Jurkat, Clone E6-1 (cell line): Measurements from ENCODE around the gene DNAJC28.
A peak's percentile ranks its signal among the peaks of the same experiment; 100 is the strongest.
"Not testable (repeated sequence)": the region's sequence is repeated elsewhere in the genome, so short reads cannot be mapped to it uniquely, and the experiment has no call there.

Experiments
- DNase-seq: peaks from one replicate; pipeline ENCODE4 v3.0.0-alpha.2; 2011; ENCODE audit warnings: low read depth, low spot score
- H3K4me3 ChIP-seq: 2 replicates; pipeline ENCODE4 v1.5.1; 2011; ENCODE audit warnings: mild to moderate bottlenecking, low read length, control low read depth, moderate library complexity

DNAJC28 gene

DNA sequence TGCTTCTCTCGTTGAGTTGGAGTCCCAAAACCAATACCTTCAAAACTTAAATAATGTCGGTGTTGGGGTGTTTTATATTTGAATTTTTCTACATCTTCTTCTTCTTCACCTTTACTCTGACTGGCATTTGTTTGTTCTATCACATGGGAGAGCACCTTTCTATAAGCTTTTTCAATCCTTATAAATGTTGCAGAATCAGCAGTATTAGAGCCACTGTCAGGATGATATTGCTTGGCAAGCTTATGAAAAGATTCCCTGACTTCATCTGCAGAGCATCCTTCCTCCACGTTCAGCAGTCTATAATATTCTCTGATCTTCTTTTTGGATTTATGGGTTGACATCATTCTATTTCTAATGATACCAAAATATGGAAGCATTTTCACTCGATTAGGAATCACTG lies 2.6 kb downstream of the DNAJC28 start:
- H3K4me3 ChIP-seq, result no peak overlapping the region
- DNase-seq, result no peak

DNA sequence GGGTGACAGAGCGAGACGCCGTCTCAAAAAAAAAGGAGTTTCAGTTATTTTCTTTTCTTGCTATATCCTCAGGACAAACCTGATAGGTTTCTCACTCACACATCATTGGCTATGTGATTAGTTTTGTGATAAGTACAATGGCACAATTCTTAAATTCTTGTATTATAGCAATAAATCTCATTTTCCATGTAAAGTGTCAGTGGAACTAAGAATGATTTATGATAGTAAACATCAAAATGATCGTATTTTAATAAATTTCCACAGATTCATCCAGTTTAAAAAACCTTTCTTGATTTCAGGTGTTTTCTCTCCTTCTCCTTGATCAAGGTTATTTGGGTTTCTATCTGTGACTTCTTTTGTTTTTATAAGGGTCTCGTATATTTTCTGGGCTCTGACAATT lies 3.5 kb downstream of the DNAJC28 start:
- no peak overlapping the region for H3K4me3 ChIP-seq
- DNase-seq, result no peak

DNA sequence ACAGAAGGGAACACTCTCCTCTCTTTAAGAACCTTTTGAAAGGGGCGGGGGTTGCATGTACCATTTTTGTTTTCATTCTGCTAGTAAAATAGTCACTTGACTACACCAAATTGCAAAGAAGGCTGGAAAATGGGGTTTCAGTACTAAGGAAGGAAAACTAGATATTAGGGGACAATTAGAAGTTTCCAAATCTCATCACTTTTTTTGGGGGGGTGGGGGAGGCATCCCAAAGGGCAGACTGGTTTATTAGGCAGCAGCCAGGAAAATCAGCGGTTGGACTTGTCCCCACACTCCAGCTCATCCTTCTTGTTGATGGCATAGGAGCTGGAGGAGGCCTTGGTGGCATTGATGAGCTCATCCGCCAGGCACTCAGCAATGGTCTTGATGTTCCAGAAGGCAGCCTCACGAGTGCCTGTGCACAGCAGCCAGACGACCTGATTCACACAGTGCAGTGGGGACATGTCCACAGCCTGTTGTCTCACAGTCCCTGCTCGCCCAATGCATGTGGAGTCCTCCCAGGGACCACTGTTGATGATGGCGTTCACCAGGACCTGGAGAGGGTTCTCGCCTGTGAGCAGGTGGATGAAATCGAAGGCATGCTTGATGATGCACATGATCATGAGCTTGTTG lies 10.1 kb downstream of the DNAJC28 start:
- no peak overlapping the region for H3K4me3 ChIP-seq
- no peak for DNase-seq

DNA sequence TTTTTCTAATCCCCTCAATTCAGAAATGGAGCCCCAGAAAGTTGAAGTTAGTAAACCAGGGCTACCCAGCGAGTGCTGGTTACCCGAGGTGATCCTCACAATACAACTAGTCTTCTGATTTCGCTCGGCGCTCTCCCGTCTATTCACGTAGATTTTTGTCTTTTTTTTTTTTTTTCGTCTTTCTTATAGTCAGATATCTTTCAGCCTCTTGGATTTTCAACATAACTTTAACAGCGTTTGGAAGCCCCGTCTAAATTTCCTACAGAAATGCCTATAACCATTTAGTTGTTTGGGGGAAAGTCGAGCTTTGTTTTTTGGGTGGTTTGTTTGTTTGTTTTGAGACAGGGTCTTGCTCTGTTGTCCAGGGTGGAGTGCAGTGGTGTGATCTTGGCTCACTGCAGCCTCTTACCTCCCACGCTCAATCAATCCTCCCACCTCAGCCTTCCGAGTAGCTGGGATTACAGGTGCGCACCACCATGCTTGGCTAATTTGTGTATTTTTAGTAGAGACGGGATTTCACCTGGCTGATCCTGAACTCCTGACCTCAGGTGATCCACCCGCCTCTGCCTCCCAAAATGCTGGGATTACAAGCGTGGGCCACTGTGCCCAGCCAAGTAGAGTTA lies 10.9 kb downstream of the DNAJC28 start:
- no peak for DNase-seq
- peak overlapping the region; percentile 84 for H3K4me3 ChIP-seq

DNA sequence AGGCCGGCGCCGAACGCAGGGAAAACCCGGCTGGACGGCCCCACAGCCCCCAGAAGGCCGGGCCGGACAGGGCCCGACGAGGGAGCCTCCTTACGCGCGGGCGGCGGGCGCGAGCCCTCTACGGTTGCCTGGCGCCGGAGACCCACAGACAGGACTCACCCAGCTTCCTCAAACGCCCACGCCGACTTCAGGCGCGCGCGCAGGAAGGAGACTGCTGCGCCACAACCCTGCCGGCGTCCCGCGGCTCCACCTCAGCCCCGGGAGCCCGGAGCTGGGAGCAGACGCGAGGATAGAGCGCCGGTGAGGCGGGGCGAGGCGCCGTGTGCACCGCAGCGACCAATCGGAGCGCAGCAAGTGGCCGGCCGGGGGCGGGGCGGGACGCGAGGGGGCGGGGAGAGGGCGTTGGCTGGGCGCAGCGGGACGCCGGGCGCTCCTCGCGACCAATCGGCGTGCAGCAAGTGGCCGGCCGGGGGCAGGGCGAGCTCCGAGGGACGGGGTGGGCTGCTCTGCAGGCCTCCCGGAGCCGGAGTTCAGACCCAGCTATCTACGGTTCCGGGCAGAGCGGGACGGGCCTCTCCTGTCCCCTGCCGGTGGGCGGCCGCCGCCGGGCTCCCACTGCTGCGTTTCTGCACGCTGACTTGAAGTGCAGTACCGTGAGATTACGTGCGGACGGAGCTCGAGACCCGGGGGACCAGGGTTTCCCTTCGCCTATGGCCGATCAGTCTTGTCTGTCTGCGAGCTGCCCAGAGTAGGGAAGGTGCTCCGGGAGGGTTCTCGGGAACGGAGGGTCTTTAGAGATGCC lies 11.6 kb downstream of the DNAJC28 start, which contains the start of gene TMEM50B:
TSS of gene TMEM50B (minus strand) at position 296 of the 802 bp plus-strand sequence. CDS start 11,089 bp downstream, outside the sequence.
- peak; percentile 89 for DNase-seq
- peak within 1 kb of the TSS; percentile 84 for H3K4me3 ChIP-seq

DNA sequence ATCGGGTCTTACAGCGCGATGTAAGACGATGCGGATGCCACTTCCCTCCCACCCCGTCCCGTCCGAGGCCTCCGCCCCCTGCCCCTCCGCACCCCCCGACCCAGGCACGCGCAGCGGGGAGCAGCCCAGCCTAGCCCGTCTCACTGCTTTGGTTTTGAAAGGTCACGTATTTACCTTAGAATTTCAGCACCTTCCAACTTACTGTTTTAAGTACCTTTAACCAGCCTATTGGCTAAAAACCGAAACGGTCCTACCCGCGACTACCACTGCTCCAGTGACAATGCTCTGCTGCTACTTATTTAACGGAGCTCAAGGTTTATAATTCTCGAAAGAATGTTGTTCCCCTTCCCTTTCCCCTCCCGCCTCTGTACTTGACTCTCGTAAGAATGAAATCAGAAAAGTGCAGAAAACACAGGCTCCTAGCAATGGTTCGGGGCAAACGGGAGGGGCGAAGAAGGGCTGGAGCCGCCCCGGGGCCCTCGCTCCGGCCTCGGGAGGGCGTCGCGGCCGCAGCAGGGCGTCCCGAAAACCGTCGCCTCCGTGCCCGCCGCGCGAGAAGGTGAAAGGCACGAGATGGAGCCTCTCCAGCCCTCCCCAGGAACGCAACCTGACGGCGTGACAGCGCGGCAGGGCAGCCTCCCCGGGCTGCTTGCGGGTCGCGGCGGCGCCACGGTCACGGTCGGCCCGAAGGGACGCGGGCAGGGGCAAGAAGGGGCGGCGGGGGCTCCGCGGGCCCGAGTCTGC lies 12.4 kb downstream of the DNAJC28 start:
- peak overlapping the region; percentile 59 for H3K4me3 ChIP-seq
- DNase-seq, result peak; percentile 20

DNA sequence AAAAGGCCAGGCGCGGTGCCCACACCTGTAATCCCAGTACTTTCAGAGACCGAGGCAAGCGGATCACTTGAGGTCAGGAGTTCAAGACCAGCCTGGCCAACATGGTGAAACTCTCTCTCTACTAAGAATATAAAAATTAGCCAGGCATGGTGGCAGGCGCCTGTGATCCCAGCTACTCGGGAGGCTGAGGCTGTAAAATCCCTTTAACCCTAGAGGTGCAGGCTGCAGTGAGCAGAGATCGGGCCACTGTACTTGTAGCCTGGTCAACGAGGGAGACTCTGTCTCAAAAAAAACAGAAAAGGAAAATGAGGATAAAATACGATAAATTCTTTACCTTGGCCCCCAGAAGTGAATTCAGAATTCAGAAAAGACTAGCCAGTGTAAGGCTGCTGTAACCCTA lies 13.3 kb downstream of the DNAJC28 start:
- no peak for DNase-seq
- peak overlapping the region; percentile 59 for H3K4me3 ChIP-seq

DNA sequence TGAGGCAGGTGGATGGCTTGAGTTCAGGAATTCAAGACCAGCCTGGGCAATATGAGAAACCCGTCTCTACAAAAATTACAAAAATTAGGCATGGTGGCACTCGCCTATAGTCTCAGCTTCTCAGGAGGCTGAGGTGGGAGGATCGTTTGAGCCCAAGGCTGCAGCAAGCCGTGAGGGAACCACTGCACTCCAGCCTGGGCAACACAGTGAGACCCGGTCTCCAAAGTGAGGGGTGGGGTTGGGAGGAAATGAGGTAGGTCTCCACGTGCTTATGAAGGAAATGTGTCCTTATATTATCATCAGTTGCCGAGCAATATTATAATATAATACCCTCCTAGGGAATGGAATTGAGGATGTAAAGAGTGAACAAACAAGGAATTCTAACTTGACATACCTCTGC lies 14.4 kb downstream of the DNAJC28 start:
- H3K4me3 ChIP-seq, result no peak overlapping the region
- DNase-seq, result no peak

DNA sequence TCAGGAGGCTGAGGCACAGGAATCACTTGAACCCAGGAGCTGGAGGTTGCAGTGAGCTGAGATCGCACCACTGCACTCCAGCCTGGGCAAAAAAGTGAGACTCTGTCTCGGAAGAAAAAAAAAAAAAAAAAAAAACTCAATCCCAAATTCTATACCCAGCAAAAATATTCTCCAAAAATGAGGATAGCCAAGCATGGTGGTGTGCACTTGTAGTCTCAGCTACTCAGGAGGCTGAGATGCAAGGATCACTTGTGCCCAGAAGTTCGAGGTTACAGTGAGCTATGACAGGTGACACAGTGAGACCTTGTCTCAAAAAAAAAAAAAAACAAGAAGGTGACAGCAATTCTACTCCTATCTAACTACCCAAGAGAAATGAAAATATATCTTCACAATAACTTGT lies 18.2 kb downstream of the DNAJC28 start:
- no peak for DNase-seq
- H3K4me3 ChIP-seq, result no peak overlapping the region

DNA sequence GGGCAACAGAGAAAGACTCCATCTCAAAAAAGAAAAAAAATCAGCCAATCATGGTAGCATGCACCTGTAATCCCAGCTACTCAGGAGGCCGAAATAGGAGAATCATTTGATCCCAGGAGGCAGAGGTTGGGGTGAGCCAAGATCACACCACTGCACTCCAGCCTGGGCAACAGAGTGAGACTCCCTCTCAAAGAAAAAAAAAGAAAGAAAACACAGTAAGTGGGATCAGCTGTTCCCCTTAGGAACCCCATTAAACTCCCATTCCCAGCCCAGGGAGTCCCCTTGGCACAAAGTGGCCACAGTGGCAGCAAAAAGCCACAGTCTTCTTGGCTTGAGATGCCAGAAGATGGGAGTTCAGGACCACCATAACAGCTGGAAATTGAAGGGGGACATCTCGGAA lies 20.8 kb downstream of the DNAJC28 start:
- DNase-seq, result no peak
- H3K4me3 ChIP-seq, result no peak overlapping the region

DNA sequence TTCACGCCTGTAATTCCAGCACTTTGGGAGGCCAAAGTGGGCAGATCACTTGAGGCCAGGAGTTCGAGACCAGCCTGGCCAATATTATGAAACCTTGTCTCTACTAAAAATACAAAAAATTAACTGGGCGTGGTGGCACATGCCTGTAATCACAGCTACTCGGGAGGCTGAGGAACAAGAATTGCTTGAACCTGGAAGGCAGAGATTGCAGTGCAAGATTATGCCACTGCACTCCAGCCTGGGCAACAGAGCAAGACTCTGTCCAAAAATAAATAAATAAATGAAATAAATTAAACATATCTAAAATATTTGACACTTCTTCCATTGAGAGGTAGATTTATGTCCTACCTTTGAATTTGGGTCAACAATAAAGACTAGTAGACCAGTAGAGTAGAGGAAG lies 22.3 kb downstream of the DNAJC28 start:
- not testable (repeated sequence) for DNase-seq, H3K4me3 ChIP-seq

DNA sequence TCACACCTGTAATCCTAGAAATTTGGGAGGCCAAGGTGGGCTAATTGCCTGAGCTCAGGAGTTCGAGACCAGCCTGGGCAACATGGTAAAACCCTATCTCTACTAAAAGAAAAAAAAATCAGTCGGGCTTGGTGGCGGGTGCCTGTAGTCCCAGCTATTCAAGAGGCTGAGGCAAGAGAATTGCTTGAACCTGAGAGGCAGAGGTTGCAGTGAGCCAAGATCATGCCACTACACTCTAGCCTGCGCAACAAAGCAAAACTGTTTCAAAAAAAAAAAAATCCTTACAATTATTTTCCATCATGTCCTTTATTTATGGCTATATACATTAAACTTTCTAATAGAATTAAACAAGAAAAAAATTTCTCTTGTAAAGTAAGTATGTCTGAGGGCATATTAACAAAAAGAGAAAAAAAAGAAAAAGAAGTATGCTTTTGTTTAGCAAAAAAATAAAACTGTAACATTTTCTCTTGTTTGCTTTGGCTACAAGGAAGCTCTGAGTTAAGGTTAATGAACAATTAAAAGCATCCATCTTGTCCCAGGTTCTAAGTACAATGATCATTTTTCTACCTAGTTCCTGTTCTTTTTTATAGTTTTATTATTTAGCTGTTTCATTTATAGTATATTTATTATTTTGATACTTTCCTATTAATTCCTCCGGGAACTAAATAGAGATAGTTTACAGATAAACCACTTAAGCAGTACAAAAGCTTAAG lies 29.8 kb downstream of the DNAJC28 start:
- H3K4me3 ChIP-seq, result no peak overlapping the region
- DNase-seq, result no peak

DNA sequence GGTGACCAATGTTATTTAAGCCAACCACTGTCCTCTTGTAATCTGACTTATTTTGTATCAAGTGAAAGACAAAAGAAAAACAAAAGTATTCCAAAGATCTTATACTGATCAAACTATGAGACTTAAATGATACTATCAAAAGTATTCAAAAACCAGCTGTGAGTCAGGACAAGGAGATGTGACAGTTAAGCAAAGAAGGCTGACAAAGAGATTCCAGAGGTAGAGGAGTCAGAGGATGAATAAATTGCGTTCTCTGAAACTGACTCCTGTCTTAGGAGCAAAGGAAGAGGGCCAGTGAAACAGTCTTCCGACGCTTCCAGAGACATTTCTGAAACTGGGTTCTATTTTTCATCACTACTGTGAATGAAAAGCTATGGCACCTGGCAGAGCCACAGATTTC lies 32.7 kb downstream of the DNAJC28 start:
- DNase-seq, result no peak
- no peak overlapping the region for H3K4me3 ChIP-seq

DNA sequence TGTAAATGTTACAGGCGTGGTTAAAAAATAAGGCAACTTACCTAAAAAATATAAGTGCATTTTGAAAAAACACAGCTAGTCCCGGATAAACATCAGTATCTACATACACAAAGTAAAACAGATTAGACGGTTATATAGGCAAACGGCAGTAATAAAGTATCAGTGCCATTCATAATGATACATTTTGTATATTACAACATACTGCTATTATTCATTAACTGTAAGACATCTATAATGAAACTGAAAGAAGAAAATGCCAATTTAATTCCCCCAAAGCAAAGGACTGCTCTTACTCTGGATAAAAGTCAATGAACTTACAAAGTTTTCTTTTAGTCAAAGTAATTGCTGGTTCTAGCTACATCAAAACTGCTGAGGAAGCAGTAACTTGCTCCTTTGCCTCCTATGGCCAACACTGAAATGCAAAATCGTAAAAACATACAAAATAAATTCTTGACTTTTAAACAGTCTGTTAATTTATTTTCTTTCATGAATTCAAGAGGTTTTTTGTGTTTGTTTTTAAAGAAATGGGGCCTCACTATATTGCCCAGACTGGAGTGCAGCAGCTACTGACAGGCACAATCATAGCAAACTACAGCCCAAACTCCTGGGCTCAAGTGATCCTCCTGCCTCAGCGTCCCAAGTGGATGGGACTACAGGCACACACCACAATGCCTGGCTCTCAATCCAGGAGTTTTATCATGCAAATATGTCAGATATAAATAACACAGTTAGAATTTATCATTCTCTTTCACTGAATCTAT lies 35.6 kb downstream of the DNAJC28 start:
- H3K4me3 ChIP-seq, result no peak overlapping the region
- no peak for DNase-seq

DNA sequence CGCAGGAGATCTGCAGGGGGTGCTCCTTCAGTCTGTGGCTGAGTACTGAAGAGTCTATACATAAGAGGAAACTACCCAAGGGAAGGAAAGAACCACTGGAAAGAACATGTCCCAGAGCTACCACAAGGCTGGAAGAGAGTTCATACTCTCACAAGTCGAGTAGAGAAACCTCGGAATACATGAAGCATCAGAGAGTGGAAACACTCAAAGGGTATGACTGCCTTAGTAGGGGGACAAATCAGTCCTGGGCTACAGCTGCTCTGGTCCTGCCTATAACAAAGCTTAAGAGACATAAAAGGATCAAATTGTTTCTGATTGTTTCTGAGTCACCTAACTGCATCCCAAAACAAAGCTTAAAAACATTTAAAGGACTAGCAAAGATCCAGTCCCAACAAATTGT lies 39.2 kb downstream of the DNAJC28 start:
- no peak for DNase-seq

DNA sequence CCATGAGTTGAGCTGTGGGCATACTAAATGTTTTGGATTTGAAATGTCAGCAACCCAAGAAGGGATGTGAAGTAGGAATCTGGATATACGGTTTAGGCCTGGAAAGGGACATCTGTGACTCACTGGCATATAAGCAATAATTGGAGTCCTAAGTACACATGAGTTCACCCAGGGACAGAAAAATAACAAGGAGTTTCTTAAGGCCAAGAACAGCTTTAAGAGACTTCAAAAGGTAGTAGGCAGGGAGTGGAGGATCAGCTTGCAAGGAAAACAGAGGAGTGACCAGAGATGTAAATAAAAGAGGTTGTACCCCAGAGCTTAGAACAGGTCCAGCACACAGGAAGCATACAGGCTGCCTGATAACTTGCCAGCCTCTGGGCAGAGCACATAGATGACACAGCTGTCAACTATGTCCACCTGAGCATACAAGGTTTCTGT lies 39.9 kb downstream of the DNAJC28 start:
- H3K4me3 ChIP-seq, result no peak overlapping the region
- no peak for DNase-seq

More for the DNA sequence above, 39.2 kb downstream of the DNAJC28 start:
- no peak overlapping the region for H3K4me3 ChIP-seq

DNA sequence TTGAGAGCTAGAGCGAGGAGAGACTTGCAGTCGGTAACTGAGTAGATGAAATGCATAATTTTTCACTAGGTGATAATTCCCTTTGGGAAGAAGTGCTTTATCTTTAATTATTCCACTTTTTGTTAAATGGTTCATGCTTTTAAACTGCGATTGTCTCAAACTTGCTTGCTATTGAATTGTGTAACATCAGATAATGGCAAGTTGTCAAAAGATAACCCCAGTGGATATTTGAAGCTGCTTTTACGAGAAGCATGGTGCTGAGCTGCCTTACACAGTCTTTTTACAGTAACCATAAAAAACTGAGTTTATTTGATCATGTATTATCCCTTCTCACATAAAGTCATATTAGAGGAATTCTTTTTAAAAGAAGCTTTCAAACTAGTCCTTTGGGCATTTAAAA lies 41.9 kb downstream of the DNAJC28 start:
- DNase-seq, result no peak

DNA sequence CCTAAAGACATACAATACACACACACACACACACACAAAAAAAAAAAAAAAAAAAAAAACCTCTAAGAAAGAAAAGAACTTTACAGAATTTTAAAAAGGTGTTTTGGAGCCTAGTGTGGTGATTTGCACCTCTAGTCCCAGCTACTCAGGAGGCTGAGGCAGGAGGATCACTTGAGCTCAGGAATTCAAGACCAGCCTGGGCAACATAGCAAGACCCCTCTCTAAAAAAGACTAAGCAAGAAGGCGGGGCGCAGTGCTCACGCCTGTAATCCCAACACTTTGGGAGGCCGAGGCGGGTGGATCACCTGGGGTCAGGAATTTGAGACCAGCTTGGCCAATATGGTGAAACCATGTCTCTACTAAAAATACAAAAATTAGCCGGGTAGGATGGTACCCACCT lies 44.9 kb downstream of the DNAJC28 start:
- DNase-seq, H3K4me3 ChIP-seq: not testable (repeated sequence)

More for the DNA sequence above, 41.9 kb downstream of the DNAJC28 start:
- H3K4me3 ChIP-seq, result no peak overlapping the region
